ENCODE results near the gene TRPM7.

TRPM7 gene

GRCh38 chr15:50519740-50520425 is 166.7 kb downstream of the TRPM7 start:
- Histone ChIP-seq H3K79me2 (ENCODE audit: insufficient read depth, low read length) (no peaks in the 10 kb centered on the region), H3K4me2 (ENCODE audit: insufficient read depth, low read length) (no peak overlapping the region), H3K27ac (ENCODE audit: low read length) (no peak overlapping the region), H2AFZ (ENCODE audit: low read depth, low read length) (no peak overlapping the region), H3K4me1 (ENCODE audit: insufficient read depth, low read length) (no peaks in the 10 kb centered on the region), H3K27me3 (ENCODE audit: insufficient read depth, low read length, poor library complexity) (no peaks in the 10 kb centered on the region), H3K9me3 (ENCODE audit: insufficient read depth, low read length, severe bottlenecking) (no peaks in the 10 kb centered on the region), H3K9ac (ENCODE audit: low read depth, low read length) (no peak overlapping the region), H3K4me3 (ENCODE audit: low read depth in 1 of 2, low read length in 2 of 2) (no peak overlapping the region), H3K36me3 (ENCODE audit: insufficient read depth, low read length) (no peaks in the 10 kb centered on the region), H4K20me1 (ENCODE audit: insufficient read depth, low read length) (no peaks in the 10 kb centered on the region)
- TF ChIP-seq EZH2 (IDR thresholded peaks at IDR 0.05; ENCODE audit: borderline replicate concordance, low read depth, low read length, severe bottlenecking) (no peak), CTCF (IDR thresholded peaks at IDR 0.05; ENCODE audit: borderline replicate concordance, extremely low read depth, low read length, poor library complexity, severe bottlenecking) (no peak)
- DNase-seq (no peak), ATAC-seq (ENCODE audit: insufficient read depth, low read depth) (no peak)

GRCh38 chr15:50513001-50513400 is 173.6 kb downstream of the TRPM7 start:
- Histone ChIP-seq H3K9me3 (ENCODE audit: insufficient read depth, low read length, severe bottlenecking) (no peaks in the 10 kb centered on the region), H3K9ac (ENCODE audit: low read depth, low read length) (no peak overlapping the region), H3K4me3 (ENCODE audit: low read depth in 1 of 2, low read length in 2 of 2) (no peak overlapping the region), H3K4me2 (ENCODE audit: insufficient read depth, low read length) (no peak overlapping the region), H3K36me3 (ENCODE audit: insufficient read depth, low read length) (no peaks in the 10 kb centered on the region), H3K27me3 (ENCODE audit: insufficient read depth, low read length, poor library complexity) (no peaks in the 10 kb centered on the region), H3K27ac (ENCODE audit: low read length) (no peak overlapping the region), H3K4me1 (ENCODE audit: insufficient read depth, low read length) (no peaks in the 10 kb centered on the region), H3K79me2 (ENCODE audit: insufficient read depth, low read length) (no peaks in the 10 kb centered on the region), H4K20me1 (ENCODE audit: insufficient read depth, low read length) (no peaks in the 10 kb centered on the region), H2AFZ (ENCODE audit: low read depth, low read length) (no peak overlapping the region)
- ATAC-seq (ENCODE audit: insufficient read depth, low read depth) (no peak), DNase-seq (no peak)
- TF ChIP-seq CTCF (IDR thresholded peaks at IDR 0.05; ENCODE audit: borderline replicate concordance, extremely low read depth, low read length, poor library complexity, severe bottlenecking) (no peak), EZH2 (IDR thresholded peaks at IDR 0.05; ENCODE audit: borderline replicate concordance, low read depth, low read length, severe bottlenecking) (no peak)
